HepG2 (cell line): ENCODE data around the gene KRTAP2-3. TPM values are rescaled to one million over a fixed set of nuclear protein-coding genes. Genes with fewer than 3 reads are reported as not detected.
A peak's percentile ranks its signal among the peaks of the same experiment; 100 is the strongest.

Experiments
- AHDC1 ChIP-seq: sonication (generic); formaldehyde crosslinking; IDR thresholded peaks from 2 replicates; pipeline ENCODE4 v1.5.1; 2020; ENCODE audit warnings: mild to moderate bottlenecking, missing genetic modification reagents, borderline replicate concordance
- CHD2 ChIP-seq: IDR thresholded peaks from 2 replicates; pipeline ENCODE4 v1.6.1; 2011; ENCODE audit warnings: low read depth, low read length, improper control_type of control experiment
- DPF2 ChIP-seq: sonication (generic); formaldehyde crosslinking; IDR thresholded peaks from 2 replicates; pipeline ENCODE4 v1.4.0; 2020; ENCODE audit warnings: mild to moderate bottlenecking, low read depth, missing genetic modification reagents, borderline replicate concordance
- ELF1 ChIP-seq: sonication (generic); formaldehyde crosslinking; IDR thresholded peaks from 2 replicates; pipeline ENCODE4 v1.4.0; 2020; ENCODE audit warnings: missing genetic modification reagents
- FLYWCH1 ChIP-seq: sonication (generic); formaldehyde crosslinking; IDR thresholded peaks from 2 replicates; pipeline ENCODE4 v1.8.1; 2023; ENCODE audit warnings: mild to moderate bottlenecking, missing genetic modification reagents
- FOXA3 ChIP-seq: IDR thresholded peaks from 2 replicates; pipeline ENCODE4 v1.6.1; 2016; ENCODE audit warnings: missing genetic modification reagents, missing compliant biosample characterization
- HOXD1 ChIP-seq: sonication (generic); formaldehyde crosslinking; IDR thresholded peaks from 2 replicates; pipeline ENCODE4 v1.5.0; 2020; ENCODE audit warnings: missing genetic modification reagents
- KDM6A ChIP-seq: IDR thresholded peaks from 2 replicates; pipeline ENCODE4 v1.6.1; 2016; ENCODE audit warnings: low read depth
- NFKBIZ ChIP-seq: IDR thresholded peaks from 2 replicates; pipeline ENCODE4 v1.6.1; 2018; ENCODE audit warnings: missing genetic modification reagents, missing compliant biosample characterization
- STAG1 ChIP-seq: sonication (generic); formaldehyde crosslinking; IDR thresholded peaks from 2 replicates; pipeline ENCODE4 v1.4.0; 2020; ENCODE audit warnings: missing genetic modification reagents
- TEAD3 ChIP-seq: optimal IDR thresholded peaks from 2 replicates; pipeline ENCODE3; 2016; ENCODE audit warnings: borderline replicate concordance
- ZBTB20 ChIP-seq: sonication (generic); formaldehyde crosslinking; IDR thresholded peaks from 2 replicates; pipeline ENCODE4 v1.8.1; 2023; ENCODE audit warnings: missing genetic modification reagents, low read depth, mild to moderate bottlenecking, borderline replicate concordance
- ZNF547 ChIP-seq: sonication (generic); formaldehyde crosslinking; IDR thresholded peaks from 2 replicates; pipeline ENCODE4 v1.5.1; 2020; ENCODE audit warnings: mild to moderate bottlenecking, missing genetic modification reagents
- ZNF891 ChIP-seq: sonication (generic); formaldehyde crosslinking; IDR thresholded peaks from 2 replicates; pipeline ENCODE4 v1.5.0; 2020; ENCODE audit warnings: mild to moderate bottlenecking, missing genetic modification reagents
- ZSCAN25 ChIP-seq: sonication (generic); formaldehyde crosslinking; IDR thresholded peaks from 2 replicates; pipeline ENCODE4 v1.8.0; 2022; ENCODE audit warnings: mild to moderate bottlenecking, missing genetic modification reagents
- polyA plus RNA-seq, 8 experiments: library from polyadenylated mRNA; depleted of rRNA in 3 of 8; stranded (reverse) in 7 of 8; unstranded in 1 of 8; fragments of >200 nt; fragmentation: Illumina TruSeq in 4 of 8; extraction: Trizol in 4 of 8; gene quantifications; 2 replicates each; pipeline versions ENCODE4 v1.2.1 to v1.2.3, GENCODE V29; 2011 to 2016; ENCODE audit warnings: low read depth in 4 of 8, missing spikeins in 1 of 8, mixed read lengths in 1 of 8; ENCODE audit not compliant: insufficient read depth in 1 of 8
- total RNA-seq, 5 experiments: library from RNA; depleted of rRNA; stranded (reverse); fragments of >200 nt; fragmentation: Illumina TruSeq; extraction: Trizol; gene quantifications; 2 replicates each; pipeline ENCODE4 v1.2.3, GENCODE V29; 2016; ENCODE audit warnings: low read depth in 1 of 5
- TF ChIP-seq, protein P1 (sequence below), 2 experiments: sonication (generic) in 1 of 2; formaldehyde crosslinking in 1 of 2; IDR thresholded peaks; 2 replicates each; pipeline versions ENCODE4 v1.4.0 to v1.6.1; 2016 to 2020; ENCODE audit warnings: borderline replicate concordance in 1 of 2, low read depth in 1 of 2, mild to moderate bottlenecking in 1 of 2, missing genetic modification reagents in 1 of 2
- TF ChIP-seq, protein P2 (sequence below): sonication (generic); formaldehyde crosslinking; conservative IDR thresholded peaks from 2 replicates; pipeline ENCODE4 v1.4.0; 2020; ENCODE audit warnings: missing genetic modification reagents
- TF ChIP-seq, protein P3 (sequence below): sonication (generic); formaldehyde crosslinking; IDR thresholded peaks from 2 replicates; pipeline ENCODE4 v1.4.0; 2020; ENCODE audit warnings: missing genetic modification reagents

Gene KRTAP2-3
- total and polyA plus RNA-seq, 2 of the 13 experiments (the other 11 are each of a cell fraction or from before 2014, with no cell fraction given) = 0.25 TPM; not detected in 1

DNA sequence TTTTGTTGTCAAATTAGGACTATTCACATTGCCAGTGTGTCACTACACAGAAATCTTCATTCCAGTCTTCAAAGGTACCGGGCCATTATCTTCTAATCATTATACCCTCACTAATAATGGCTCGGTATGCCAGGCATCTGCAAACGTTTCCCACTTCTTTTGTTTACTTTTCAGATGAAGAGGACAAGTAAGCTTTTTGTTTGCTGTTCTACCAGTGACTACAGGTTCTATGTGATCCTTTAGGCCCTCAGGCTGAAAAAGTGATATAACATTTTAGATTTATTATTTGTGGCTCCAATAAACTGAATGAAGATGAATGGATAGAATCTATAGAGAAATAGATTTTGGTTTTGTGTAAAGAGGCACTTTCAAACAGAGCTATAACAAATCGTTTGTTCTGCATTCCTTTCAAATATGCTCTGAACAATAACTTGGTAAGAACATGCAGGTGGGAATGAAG lies 50.6 kb downstream of the KRTAP2-3 start (continued):
- TF ChIP-seq ZBTB20 (peak; percentile 44; the same call in 1 of the 2 replicates), FOXA3 (CRISPR knock-in tag) (peak; percentile 94), HOXD1 (peak; percentile 76), ZNF547 (CRISPR knock-in tag) (no peak), CHD2 (no peak), ZNF891 (CRISPR knock-in tag) (no peak), DPF2 (CRISPR knock-in tag) (peak; percentile 66; the same call in 1 of the 2 replicates), ELF1 (no peak), STAG1 (CRISPR knock-in tag) (no peak), TEAD3 (CRISPR knock-in tag) (peak; percentile 100), NFKBIZ (CRISPR knock-in tag) (0 out of 2 replicates have a peak, but pooled peaks have one; percentile 71), AHDC1 (peak; percentile 91; the same call in 1 of the 2 replicates), FLYWCH1 (CRISPR knock-in tag) (no peak), KDM6A (CRISPR knock-in tag) (peak; percentile 58; the same call in 1 of the 2 replicates), ZSCAN25 (no peak)
- TF ChIP-seq, protein P1, sequence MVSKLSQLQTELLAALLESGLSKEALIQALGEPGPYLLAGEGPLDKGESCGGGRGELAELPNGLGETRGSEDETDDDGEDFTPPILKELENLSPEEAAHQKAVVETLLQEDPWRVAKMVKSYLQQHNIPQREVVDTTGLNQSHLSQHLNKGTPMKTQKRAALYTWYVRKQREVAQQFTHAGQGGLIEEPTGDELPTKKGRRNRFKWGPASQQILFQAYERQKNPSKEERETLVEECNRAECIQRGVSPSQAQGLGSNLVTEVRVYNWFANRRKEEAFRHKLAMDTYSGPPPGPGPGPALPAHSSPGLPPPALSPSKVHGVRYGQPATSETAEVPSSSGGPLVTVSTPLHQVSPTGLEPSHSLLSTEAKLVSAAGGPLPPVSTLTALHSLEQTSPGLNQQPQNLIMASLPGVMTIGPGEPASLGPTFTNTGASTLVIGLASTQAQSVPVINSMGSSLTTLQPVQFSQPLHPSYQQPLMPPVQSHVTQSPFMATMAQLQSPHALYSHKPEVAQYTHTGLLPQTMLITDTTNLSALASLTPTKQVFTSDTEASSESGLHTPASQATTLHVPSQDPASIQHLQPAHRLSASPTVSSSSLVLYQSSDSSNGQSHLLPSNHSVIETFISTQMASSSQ (IDR thresholded peaks at IDR 0.05; ENCODE audit: low read depth) = peak; percentile 72; the same call in 1 of the 2 replicates
- TF ChIP-seq, protein P1 (CRISPR knock-in tag; IDR thresholded peaks at IDR 0.05; ENCODE audit: borderline replicate concordance) = peak; percentile 42; the same call in 1 of the 2 replicates
- TF ChIP-seq, protein P2, sequence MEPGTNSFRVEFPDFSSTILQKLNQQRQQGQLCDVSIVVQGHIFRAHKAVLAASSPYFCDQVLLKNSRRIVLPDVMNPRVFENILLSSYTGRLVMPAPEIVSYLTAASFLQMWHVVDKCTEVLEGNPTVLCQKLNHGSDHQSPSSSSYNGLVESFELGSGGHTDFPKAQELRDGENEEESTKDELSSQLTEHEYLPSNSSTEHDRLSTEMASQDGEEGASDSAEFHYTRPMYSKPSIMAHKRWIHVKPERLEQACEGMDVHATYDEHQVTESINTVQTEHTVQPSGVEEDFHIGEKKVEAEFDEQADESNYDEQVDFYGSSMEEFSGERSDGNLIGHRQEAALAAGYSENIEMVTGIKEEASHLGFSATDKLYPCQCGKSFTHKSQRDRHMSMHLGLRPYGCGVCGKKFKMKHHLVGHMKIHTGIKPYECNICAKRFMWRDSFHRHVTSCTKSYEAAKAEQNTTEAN = 0 out of 2 replicates have a peak, but pooled peaks have one; percentile 43
- TF ChIP-seq, protein P3, sequence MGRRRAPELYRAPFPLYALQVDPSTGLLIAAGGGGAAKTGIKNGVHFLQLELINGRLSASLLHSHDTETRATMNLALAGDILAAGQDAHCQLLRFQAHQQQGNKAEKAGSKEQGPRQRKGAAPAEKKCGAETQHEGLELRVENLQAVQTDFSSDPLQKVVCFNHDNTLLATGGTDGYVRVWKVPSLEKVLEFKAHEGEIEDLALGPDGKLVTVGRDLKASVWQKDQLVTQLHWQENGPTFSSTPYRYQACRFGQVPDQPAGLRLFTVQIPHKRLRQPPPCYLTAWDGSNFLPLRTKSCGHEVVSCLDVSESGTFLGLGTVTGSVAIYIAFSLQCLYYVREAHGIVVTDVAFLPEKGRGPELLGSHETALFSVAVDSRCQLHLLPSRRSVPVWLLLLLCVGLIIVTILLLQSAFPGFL (CRISPR knock-in tag) = no peak
